Activated CD4-positive, alpha-beta T cell treated with anti-CD3 and anti-CD28 coated beads, Interleukin-2, Interleukin-4, amounts not matched to agents 100 ng/mL and 50 ng/mL, durations not matched to agents 16 hours and 8 hours (primary cell): Measurements from ENCODE around the gene KRT76.

Source experiments
- DNase-seq: peaks from one replicate; pipeline ENCODE4 v3.0.0-alpha.2; 2020; ENCODE audit warnings: low spot score

The KRT76 gene

DNA sequence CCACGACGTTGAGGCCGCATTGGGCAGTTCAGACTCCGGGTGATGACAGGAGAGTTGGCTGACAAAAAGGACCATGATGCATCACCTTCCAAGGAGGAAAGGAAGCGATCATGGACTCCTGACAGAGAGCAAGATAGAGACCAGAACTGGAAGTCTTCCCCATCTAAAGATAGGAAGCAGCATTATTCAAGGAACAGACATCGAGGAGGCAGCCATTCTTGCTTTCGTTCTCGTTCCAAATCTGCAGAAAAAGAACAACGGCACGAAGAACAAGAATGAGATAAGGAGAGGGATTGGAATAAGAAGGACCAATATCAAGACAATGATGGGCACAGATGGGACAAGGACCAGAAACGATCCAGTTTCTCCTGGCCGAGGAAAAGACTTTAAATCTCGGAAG, 46.8 kb downstream of the KRT76 start:
- no peak for DNase-seq

DNA sequence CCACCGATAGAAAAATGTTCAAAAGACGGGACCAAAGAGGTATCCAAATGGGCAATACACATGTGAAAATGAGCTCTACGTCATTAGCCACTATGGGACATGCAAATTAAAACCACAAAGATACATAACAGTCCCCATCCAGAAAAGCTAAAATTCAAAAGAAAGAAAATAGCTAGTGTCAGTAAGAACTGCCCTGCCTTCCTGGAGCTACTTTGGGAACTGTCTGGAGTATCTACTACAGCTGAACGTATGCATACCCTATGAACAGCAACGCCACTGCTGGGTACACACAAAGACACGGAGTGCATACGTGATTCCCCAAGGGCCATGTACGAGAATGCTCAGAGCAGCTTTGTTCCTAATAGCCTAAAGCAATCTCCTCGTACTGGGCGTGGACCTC, 48.0 kb downstream of the KRT76 start:
- DNase-seq, result no peak

DNA sequence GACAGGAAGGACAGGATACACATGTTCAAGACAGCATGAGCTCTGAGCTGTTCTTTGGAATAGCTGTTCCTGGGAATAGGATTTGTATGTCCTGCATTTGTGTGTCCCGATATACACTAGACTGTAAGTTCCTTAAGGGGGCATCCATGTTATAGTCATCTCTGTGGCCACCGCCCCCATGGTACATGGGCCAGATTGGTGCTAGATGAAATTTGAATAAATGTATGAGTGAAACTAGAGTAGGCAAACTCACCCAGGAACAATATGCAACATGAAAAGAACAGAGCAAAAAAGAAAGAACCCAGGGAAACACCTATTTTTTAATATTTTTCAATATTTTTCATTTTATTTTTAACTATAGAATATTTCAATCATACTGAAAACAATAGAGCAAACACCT, 48.8 kb downstream of the KRT76 start:
- DNase-seq, result no peak

DNA sequence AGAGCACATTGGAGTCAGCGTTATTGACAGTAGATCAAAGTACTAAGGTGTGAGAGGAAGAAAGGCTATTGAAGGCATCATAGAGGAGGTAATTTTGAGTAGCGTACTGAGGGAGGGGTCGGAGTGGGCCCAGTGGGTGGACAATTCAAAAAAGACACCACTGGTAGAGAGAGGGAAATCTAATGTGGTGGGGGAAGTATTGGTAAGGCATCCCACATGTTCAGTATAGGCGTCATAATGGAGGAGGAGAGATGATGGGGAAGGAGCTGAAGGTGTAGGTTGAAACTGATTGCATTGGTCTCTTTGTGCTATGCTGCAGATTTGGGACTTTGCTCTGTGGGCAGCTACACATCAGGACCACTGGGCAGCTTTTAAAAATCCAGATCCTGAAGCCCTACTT, 50.1 kb downstream of the KRT76 start:
- DNase-seq, result no peak

DNA sequence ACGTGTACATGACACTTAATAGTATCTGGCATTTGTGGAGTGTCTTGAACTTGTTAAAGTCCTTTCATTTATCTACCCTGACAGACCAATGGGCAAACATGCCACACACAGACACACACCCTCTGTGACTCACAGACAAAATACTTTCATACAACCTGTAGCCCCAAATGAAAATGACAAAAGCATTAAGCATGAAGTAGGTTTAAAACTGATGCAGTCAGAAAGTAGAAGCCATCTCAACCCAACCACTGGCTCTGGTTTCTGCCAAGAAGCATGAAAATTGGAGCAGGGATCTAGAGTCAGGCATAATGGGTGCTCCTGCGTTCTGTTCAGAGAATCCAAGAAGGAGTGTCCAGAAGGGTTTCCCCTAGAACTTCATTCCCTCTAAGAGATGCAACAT, 50.7 kb downstream of the KRT76 start:
- DNase-seq, result no peak

DNA sequence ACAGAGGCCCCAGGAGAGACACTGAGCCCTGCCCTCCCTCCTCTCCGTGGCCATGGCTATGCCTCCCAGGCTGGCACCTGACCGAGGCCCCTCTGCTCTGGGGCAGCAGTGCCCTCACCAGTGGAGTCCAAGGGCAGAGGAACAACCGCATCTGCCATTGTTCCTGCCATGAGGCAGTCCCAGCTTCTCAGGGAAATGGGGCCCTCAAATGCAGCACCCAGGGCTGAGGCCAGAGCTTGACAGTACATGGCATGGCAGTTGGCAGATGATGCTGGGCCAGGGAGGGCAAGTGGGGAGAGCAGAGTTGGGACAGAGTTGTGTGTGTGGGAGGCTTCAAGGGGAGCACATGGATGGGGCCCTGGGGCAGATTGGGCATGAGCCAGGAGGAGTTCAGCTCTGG, 52.8 kb downstream of the KRT76 start:
- no peak for DNase-seq

DNA sequence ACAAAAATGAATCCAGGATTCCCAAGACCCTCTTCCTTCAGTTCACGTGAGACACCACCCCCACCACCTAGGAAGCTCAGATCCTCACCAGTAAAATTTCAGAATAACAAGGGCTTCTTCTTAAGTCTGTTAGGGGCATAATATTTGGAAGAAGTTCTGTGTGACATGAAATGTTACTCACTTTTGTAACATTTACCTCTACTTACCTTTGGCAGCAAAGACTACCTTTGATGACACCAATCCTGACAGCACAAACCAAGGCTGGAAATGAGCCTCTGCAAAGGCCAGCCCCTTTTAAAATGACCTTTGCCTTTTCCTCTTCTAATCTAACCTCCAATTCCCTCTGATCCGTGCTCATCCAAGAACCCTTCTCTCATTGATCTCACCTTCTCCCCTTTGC, 54.5 kb downstream of the KRT76 start:
- no peak for DNase-seq

DNA sequence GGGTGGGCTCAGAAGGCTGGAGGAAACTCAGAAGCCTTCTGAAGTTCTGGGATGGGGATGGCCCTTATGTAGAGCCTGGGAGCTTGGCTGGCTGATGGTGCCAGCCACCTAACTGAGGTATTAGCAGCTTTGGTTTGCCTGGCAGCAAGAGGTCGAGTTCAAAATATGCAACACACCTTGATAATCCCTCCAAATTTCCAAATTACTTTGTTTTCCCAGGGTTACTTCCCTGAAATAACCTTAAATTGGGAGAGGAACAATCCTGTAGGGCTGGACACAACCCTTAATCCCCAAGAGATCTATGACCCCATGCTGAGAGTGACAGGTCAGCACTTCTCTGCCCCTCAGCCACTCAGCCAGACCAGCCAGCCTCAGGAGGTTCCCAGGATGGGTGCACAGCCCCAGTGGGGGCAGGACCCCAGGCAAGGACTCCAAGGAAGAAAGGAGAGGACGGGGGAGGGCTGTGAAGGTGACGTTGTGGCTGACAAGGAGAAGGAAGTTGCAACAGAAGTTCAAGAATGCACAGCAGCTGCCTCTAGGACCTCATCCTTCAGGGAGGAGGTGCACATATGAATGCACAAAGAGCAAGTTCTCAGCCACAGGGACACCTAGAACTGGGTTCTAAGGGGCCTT, 55.2 kb downstream of the KRT76 start:
- DNase-seq, result no peak

DNA sequence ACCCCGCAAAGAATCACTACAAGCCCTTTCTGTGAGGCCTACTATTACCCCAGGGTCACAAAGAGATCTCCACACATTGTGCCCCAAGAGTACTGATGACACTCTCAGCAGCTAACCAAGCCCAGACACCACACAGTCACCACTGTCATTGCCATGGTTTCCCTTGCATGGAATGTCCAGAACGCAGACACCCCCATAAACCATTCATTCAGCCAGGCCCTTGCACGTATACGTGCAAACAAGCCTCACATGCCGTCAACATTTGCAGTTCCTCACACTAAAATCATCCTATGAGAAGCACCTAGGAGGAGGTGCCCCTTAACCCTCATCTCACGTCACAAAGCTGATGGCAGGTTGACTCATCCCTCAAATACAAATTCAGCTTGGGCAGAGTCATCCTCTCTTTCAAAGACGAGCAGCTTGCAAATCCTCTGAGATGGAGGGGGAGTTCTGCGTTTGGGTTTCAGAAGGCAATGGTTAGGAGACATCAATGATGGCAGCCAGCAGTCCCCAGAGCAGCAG, 56.7 kb downstream of the KRT76 start:
- no peak for DNase-seq
